HG02840 (cell line): ENCODE measurements around the gene ZNF516.

ENCODE experiments used
- ATAC-seq: cut with Tn5 transposase; IDR thresholded peaks from one replicate; pipeline ENCODE4 v1.9.1; 2021; ENCODE audit warnings: mild to moderate bottlenecking, moderate library complexity, moderate number of reproducible peaks; ENCODE audit not compliant: unreplicated experiment, low FRiP score

Gene ZNF516

DNA sequence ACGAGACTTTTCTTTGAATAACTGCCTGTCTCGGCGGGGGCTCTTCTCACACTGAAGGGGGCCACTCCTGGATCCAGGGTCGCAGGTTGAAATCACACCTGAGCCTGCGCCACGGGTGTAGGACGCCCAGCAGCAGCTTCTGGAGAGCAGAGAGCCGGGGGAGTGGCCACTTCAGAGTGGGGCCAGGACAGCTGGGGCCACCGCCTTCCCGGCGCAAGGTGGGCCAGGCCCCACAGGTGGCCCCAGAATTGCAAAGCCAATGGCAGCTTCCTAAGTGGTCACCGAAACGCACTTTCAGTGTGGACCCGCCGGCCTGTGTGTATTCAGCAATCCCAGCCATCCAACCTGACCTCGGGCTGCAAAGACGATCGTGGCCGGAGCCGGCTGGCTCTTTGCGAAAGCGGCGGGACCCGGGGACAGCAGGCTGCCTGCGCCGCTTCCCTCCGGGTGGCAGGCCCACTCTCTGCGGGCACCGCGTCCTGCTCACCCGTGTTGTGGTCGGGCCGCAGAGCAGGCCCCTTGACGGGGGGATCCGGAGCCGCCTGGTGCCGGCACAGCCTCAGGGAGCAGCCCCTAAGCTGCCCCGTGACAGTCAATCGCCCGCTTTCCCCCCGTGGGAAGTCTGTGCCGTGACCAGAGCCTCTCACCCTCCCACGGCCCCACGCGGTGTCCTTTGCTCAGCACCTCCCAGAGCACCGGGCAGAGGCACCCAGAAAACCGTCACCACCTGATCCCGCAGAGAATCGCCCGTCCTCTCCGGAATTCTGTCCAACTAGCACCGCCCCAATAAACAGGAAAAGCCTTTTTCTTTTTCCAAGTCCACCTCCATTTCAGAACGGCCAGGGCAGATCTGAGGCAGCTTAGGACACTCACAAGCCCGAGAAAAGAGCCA lies 144.7 kb downstream of the ZNF516 start:
- ATAC-seq, result no peak

DNA sequence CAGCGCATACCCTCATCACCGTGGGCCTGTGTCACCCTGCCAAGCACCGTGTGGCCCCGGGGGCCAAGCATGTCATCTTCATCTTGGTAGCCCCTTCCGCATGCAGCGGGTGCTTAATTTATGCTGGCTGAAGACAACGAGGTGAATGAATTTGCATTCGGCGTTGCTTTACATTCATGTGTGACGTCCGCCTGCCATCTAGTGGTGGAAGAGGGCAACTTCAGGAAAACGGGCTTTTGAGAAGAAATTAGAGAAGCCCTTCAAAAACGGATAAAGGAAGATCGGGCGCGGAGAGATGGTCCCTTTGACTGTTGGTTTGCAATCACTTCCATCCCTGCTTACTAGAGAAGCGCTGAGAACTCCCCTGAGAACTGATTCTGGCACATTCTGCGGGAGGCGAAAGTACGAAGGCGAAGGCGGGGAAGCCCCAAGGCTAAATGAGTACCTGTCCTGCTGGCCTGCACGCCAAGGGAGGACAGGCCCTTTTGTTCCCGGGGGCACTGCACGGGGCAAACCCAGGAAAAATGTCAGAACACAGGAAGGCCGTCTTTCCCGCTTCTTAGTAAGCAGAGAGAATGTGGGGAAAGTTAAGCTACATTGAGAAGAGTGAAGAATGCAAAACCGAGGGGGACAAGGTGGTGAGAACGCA lies 145.9 kb downstream of the ZNF516 start:
- no peak for ATAC-seq

DNA sequence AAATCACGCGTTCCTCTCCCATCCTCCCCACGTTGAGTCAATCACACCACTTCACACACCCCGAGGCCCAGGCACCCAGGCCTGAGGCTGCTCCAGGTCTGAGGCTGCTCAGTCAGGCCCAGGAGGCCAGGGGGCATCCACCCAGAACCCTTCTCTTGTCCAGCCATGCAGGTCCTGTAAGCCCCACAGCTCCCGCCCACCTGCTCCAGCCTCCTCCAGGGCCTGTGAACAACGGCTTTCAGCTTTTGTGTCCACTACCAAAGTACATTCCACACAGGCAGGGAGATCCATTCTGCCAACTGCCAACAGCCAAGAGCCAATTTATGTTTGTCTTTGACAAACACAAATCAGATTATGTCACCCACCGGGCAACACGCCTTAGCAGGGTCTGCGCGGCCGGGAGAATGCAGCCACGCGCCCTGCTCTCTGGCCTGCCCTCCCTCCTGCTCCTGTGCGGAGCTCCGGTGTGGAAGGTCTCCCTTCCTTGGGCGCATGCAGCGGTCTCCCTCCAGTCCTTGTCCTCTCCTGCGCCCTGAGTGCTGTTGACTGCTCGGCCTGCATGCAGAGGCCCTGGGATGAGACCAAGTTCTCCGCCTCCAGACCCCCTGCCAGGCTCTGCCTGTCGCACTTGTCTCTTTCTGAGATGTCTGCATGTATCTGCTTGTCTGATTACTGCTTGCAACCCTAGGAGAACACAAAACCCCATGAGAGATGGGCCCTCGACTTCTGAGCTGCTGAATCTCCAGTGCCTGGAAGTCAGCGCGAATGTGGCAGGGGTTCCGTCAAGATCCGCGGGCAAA lies 146.6 kb downstream of the ZNF516 start:
- no peak for ATAC-seq

DNA sequence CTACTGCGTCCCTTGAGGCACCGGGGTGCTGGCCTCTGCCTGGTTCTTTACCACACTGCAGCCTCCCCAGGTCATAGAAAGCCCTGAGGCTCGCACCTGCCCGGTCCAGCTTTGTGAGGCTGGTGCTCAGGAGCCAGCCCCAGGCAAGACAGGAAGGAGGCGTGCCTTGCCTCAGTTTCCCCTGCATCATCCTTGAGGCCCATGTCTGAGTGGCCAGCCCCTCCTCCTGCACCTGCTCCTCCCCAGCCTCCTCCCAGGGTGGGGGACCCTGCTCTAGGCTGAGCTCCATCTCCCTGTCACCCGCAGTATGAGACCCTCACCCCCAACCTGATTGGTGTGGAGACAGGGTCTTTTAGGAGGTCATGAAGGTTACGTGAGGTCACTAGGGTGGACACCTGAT lies 147.7 kb downstream of the ZNF516 start:
- ATAC-seq, result no peak

DNA sequence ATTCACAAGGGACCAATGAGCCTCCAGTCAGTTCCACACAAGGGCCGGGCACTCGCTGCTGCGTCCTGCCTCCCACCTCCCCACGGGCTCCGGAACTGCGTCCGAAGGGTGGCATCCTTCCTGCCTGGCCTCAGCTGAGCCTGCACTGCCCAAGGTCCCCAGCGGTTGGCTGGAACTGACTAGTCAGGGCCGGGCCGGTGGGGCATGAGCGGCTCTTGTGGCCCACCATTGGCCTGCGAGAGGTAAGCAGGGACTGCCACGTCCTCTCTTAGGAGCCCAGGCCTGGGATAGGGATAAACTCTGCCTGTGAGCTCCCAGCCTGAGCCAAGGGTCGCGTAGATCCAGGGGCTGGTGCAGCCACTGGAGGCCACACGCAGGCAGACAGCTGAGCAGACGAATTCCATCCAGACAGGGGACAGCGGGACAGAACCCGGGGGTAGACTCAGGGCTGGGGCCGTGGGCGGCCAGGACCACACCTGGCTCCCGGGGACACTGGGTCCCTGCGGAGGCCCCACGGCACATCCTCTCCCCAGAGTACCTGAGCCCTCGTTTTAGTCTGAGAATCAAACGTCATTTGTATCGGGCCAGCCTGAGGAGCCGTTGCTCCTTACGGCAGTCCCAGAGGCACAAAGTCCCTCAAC lies 148.4 kb downstream of the ZNF516 start:
- no peak for ATAC-seq

DNA sequence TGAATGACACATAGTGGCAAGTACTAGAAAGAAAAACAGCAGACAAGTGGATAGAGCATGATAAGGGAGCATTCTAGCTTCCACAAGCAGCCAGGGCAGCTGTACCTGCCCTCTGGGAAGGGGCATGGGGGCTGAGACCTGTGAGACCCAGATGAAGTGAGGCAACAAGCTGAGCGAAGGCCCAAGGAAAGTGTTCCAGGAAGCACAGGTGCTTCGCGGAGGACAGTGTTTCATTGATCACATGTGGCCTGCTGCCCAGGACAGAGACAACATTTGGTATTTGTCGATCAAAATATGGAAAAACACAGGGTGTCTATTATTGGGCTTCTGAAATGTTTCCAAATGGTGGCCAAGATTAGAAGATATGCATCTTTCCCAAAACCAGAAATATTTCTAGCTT lies 149.1 kb downstream of the ZNF516 start:
- no peak for ATAC-seq

DNA sequence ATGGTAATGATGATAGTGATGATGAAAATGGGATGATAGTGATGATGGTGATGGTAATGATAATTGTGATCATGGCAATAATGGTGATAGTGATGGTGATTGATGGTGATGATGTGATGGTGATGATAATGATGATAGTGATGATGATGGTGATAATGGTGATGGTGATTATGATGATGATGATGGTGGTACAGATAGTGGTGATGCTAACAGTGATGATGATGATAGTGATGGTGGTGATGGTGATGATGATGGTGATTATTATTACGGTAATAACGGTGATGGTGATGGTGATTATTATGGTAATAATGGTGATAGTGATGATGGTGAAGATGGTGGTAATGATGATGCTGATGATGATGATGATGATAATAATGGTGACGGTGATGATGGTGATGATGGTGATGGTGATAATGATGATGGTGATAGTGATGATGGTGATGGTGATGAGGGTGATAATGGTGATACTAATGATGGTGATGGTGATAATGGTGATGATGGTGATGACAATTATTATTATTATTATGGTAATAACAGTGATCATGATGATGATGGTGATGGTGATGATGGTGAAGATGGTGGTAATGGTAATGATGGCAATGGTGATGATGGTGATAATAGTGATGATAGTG lies 151.0 kb downstream of the ZNF516 start:
- ATAC-seq, result no peak

DNA sequence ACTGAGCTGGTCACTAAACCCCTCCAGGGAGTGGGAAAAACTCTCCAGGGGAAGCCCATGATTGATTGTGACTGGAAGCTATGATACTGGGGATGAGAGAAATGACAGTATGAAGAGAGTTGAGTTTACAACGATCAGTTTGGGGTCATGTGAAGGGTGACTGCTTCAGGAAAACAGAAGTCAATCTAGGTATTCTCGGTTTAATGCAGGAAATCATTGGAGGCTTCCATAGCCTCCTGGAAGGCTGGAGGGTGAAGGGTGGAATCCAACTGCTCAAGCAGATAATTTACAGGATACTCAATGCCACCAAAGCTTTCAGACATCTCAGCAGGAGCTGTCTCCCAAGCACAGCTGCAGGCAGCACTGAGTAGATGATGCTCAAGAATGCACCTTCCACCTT lies 154.6 kb downstream of the ZNF516 start:
- ATAC-seq, result no peak

DNA sequence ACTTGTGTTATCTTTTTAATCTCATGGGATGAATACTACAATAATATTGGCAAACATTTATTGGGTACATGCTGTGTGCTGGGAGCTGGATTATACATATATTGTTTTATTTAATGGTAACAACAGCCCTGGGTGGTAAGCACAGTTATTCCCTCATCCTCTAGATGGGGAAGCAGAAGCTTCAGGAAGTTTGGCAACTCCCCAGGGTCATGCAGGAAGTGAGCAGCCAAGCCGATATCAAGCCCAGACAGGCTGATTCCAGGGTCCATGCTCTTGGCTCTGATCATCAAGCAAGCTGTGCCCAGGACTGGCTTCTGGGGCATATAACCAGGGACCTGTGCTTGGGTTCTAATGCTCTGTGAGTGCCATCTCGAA lies 155.8 kb downstream of the ZNF516 start:
- no peak for ATAC-seq

DNA sequence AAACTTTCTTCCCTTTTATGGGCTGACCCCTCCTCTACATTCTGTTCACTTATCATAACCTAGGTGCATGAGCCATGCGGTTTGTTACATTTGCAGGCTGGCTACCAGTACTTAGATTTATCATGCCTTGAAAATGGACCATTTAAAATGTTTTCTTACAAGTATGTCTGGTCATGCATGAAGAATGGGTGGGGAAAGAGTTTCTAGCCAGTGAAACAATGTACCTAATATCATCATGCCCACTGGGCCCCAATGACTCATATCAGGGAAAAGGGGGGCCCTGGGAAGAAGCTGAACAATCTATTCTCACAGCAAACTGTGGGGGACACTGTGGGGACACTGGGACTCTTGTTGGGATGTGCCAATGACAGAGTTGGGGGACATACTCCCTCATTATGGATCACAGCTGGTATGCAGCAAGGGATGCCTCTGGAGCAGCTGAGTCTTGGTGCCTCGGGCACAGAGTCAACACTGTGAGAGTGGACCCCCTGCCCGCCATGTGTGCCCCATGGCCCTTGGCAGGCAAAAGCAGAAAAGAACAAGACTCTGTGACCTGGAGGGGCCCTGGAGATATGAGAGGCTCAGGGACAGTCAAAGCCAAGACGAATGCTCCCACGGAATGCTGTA lies 156.3 kb downstream of the ZNF516 start:
- no peak for ATAC-seq

DNA sequence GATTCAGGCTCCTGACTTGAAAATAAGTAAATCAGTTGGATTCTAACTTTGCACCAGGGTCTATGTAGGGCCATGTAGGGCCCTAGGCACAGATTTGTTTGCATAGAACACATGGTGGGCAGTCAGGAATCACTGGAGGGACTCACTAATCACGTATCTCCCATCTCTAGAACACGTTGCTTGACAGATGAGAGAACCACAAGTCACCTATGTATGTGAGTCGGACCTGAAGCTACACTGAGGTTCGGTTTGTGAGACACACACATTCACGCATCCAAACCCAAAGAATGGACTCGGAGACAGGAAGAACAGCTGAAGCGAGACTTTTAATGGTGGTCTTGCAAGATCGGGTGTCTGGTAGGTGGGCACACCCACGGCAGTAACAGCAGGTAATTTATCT lies 157.0 kb downstream of the ZNF516 start:
- ATAC-seq, result no peak

DNA sequence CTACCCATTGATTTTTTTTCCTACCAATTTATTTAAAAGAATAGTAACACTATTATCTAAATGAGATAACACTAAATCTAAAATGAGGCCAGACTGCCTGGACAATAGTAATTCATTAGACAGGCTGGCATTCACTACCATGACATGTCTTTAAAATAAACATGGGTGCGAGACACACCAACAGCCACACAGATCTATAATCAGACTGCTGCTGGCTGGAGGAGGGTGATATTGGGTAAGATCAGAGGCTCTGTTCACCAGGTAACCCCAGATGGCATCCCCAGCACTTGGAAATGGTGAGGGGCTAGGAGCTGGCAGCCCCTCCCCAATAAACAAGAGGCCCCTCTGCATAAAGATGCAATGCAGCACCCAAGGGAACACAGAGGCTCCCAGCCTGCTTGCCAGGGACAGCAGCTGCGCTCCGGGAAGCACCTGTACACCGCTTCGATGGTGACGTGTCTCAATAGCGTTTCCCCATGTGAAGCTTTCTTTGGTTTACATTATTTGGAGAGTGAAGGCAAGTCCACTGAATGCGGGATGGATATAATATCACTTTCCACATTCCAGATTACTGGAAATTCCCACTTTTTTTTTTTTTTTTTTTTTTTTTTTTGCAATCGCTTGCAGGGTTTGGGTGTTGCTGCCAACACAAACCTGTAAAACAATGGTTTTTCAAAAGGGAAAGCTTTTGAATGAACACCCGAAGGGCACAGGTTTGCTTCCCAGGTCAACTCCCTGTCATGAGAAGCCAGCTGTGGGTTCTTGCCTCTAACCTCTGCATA lies 159.0 kb downstream of the ZNF516 start:
- ATAC-seq, result no peak

DNA sequence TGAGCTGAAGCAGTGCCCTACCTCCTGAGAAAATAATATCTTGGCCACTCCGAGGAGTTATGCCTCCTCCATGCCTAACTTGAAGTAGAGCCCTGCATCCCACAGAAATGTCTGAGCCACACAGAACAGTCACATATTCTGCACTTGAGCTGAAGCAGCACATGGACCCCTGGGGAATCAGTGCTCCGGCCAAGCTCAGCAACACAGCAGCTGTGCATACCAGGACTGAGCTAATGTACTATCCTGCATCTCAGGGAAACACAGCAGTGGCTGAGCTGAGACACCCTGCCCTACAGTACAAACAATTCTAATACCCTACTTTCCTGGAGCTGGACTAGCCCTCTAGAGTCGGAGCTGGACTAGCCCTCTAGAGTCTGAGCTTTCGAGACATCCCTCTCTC lies 166.9 kb downstream of the ZNF516 start:
- no peak for ATAC-seq

DNA sequence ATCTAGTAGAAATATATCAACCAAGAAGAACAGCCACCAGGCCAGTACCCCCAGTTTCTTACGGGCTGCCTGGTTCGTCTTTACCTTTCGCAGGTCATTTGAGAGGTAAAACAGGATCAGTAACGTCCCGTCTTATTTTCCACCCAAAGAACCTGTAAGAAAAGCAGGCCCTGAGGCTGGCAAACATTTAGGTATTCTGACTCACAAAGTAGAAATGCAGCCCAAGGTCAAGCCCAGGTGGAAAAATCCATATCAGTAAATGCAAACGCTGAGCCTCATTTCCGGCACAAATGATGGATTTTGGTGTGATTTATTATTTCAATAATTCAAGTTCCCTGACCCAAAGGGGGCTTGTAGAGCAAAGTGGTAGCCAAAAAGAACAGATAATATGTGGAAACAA lies 171.2 kb downstream of the ZNF516 start:
- no peak for ATAC-seq

DNA sequence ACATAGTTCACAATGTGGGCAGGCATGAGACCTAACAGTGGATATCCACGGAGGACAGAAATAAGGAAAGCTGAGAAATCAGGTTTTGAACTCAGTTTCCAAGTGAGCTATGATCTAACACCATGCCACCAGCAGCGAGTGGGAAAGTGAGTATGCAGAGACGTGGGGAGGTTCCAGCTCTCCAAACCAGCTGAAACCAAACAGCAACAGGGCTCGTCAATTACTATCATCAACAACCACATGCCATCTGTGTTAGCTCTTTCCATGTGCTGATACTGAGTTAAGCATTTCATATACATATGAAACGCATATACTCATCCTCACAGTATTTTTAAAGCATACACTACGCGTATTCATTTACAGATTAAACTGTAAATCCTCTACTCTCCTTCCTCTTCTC lies 172.4 kb downstream of the ZNF516 start:
- ATAC-seq, result no peak

DNA sequence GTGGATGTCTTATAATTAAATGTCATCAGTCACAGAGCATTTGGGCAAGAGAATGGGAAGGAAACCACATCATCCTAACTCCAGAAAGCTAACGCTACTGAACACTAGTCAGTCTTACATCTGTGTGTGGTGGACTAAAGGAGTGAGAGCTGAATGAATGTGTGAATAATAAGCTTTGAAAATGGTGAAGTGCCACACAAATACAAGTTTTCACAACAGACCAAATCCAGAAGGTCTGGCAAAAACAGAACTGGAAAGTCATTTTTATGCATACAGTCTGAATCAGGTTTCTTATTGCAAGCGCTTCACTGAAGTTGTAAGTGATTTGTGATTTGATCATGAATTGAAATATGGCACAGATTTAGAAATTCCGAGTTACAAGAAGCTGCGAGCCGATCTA lies 175.7 kb downstream of the ZNF516 start:
- no peak for ATAC-seq

DNA sequence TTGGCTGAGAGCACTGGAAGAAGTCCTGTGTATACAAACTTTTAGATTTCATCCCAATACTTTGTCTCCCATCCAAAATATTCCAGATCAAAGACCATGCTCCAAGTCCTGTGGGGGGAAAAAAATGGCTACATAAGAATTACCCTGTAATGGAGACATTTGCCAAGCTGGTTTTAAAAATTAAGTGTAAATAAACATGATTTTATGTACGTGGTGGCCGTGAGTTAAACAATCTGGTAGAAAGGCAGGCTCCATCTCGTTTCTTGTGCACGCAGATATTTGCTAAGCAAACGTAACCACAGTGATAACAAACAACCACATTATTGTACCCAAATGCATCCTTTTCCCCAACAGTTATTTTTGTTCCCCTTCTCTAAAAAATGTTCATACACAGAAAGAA lies 176.4 kb downstream of the ZNF516 start:
- ATAC-seq, result no peak

DNA sequence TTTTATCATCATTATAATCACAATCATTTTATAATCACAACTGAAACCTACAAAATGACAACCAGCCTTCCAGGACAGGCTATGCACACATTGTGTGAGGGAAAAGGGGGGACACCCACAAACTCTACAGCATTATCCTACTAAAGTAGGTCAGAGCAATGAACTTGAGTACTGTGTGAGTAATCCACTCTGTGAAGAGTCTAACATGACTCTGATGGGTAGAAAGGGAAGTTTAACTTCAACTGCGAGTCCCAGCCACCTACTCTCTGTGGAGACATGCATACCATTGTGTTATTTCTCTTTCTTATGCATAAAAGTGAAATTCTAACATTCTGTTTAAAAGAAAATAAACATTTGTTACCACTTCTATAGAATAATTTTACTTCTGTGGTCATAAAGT lies 177.9 kb downstream of the ZNF516 start:
- no peak for ATAC-seq

DNA sequence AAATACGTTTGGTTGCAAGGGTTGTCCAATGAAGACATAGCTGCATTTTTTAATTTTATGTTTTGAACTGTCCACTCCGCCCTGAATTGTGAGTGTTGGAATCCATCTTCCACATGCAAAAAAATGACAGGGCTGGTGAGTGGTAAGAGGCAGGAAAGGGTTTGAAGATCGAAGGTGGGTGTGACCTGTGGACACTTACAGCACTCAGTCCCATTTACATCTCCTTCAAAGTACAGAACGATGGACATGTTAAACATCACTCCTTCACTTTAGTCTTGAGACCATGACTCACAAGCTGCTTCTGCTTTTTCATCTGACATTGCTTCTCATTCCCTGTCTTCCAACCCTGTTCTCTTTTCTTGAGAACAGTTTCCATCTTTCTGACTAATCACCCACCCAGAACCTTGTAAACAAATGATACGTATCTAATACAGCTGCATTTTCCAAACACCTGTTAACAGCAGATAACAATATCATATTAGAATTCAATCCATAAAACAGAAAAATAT lies 179.3 kb downstream of the ZNF516 start:
- ATAC-seq, result no peak
